Measurements from ENCODE around the gene PIGU.

Gene PIGU

DNA sequence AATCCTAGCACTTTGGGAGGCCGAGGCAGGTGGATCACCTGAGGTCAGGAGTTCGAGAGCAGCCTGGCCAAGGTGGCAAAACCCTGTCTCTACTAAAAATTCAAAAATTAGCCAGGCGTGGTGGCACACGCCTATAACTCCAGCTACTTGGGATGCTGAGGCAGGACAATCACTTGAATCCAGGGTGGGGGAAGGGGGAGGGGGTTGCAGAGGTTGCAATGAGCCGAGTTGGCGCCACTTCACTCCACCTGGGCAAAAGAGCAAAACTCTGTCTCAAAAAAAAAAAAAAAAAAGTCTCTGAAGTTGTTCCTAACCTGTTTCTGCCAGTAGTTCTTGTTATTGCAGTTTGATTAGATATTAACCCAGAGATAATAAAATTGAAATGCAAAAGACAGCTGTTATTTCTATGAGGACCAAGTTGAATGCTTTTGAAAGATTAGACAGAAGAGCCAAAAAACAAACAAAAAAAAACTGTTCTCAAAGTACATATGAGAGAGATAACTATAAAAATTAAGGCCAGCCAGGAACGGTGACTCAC is 22.6 kb downstream of the PIGU start:
- H3K4me3 ChIP-seq (ENCODE audit: low read length) = no peak overlapping the region
- no peak for TF ChIP-seq ZNF274 (IDR thresholded peaks at IDR 0.05; ENCODE audit: low read depth, low read length)

DNA sequence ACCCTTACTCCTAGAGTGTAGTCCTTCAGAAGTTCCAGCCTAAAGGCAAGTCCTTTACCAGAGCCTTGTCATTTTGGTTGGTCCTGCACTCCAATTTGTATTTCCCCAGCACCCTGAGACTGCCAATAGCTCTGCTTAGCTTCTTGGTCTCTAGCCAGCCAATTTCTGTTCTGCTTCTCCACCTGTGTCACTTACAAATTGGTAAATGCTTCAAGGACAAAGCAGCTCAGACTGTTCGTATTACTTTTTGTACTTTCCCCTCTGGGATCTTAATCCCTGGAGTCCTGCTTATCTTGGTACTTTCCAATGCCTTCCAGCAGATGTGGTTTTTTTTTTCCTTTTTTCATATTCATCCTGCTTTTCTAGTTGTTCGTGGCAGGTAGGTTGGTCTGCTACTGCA is 25.7 kb downstream of the PIGU start:
- H3K4me3 ChIP-seq (ENCODE audit: low read length) = no peak overlapping the region
- TF ChIP-seq ZNF274 (IDR thresholded peaks at IDR 0.05; ENCODE audit: low read depth, low read length) = no peak

DNA sequence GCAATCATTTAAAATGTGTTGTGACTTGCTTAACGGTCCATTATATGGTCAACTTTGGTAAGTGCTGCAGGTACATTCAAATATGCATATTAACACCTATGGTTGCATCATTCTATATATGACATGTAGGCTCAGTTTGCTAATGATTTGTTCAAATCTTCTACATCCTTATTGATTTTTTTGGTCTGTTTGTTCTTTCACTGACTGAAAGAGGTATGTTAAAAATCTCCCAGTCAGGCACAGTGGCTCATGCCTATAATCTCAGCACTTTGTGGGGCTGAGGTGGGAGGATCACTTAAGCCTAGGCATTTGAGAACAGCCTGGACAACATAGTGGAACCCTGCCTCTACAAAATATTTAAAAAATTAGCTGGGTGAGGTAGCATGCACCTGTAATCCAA is 29.2 kb downstream of the PIGU start:
- TF ChIP-seq ZNF274 (IDR thresholded peaks at IDR 0.05; ENCODE audit: low read depth, low read length) = no peak

DNA sequence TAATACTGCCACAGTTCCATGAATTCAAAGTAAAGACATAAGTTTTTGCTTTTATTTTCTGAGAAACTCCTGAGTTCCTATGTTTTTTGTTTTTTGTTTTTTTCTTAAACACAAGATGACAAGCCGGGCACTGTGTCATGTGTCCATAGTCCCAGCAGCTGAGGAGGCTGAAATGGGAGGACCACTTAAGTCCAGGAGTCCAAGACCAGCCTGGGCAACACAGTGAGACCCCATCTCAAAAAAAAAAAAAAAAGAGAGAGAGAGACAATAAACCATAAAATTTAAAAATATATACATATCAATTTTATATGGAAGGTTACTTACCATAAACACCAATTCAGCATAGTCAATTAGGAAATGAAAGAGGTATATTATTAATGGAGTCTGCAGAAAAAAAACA is 31.9 kb downstream of the PIGU start:
- no peak overlapping the region for H3K4me3 ChIP-seq (ENCODE audit: low read length)
- no peak for TF ChIP-seq ZNF274 (IDR thresholded peaks at IDR 0.05; ENCODE audit: low read depth, low read length)

More for the DNA sequence above, 29.2 kb downstream of the PIGU start:
- H3K4me3 ChIP-seq (ENCODE audit: low read length) = no peak overlapping the region

DNA sequence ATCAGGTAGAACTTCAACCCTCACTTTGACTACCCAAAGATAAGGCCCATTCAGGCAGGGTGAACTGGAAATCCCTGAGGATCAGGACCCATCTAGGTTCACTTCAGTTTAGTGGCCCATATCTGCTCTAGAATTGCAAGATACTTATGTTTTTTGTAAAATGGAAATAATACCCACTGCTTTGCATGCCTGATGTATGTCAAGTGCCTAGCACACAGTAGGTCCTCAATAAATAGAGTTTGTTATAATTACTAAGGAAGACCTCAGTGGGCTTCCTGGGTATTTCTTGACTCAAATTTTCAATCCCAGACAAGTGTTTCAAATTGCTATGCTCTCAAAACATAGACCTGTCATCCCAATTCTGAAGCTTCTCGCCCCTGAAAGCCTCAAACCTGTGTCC is 32.5 kb downstream of the PIGU start:
- TF ChIP-seq ZNF274 (IDR thresholded peaks at IDR 0.05; ENCODE audit: low read depth, low read length) = no peak
- H3K4me3 ChIP-seq (ENCODE audit: low read length) = no peak overlapping the region

DNA sequence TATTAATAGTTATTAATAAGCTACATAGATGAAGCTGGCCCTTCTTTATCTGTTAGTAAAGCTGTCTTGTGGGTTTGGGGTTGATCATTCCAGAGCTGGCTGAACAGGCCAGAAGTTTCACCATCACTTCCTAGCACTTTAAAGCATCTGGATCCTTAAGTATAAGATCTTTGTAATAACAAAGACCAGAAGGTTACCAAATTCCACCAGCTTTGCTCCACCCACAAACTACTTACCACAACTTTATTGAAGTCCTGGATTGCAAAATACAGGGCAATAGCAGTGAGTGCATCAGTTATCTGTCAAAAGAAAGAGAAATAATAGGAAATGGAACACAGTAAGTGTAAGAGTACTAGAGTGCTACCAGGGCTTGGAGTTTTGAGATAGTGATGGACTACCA is 33.0 kb downstream of the PIGU start:
- no peak for TF ChIP-seq ZNF274 (IDR thresholded peaks at IDR 0.05; ENCODE audit: low read depth, low read length)
- H3K4me3 ChIP-seq (ENCODE audit: low read length) = no peak overlapping the region

DNA sequence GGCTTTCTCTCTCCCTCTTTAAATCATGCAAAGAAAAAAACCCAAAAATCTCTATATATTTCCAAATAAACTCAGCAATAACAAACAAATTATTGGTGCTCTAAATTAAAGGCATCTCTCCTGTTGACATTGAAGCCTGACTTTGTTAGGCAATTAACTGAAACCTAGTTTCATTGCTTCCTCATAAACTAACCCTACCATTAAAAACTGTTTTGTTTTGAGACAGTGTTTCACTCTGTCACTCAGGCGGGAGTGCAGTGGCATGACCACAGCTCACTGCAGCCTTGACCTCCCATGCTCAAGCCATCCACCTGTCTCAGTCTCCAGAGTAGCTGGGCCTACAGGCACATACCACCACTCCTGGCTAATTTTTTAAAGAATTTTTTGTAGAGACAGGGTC is 34.9 kb downstream of the PIGU start:
- no peak for TF ChIP-seq ZNF274 (IDR thresholded peaks at IDR 0.05; ENCODE audit: low read depth, low read length)
- H3K4me3 ChIP-seq (ENCODE audit: low read length) = no peak overlapping the region

DNA sequence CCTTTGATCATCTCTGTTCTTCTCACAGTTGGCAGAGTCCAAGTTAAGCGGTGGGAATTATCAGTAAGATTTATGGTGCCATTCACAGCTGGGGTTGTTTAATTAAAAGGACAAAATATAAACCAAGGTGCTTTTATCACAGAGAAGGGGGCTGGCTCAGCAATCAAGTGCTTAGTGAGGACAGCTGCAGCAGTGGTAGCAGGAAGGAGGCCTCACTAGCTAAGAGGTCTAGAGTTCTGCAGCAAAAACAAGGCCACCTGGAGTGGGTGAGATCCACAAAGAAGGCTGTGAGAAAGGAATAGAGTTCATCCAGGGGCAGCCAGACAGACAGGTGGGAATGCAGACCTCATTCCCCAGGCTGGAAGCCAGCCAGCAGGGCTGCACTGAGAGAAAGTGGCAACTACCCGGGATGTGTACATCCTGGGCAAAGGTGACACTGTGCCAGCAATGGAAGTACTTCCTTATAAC is 37.1 kb downstream of the PIGU start:
- H3K4me3 ChIP-seq (ENCODE audit: low read length) = no peak overlapping the region
- TF ChIP-seq ZNF274 (IDR thresholded peaks at IDR 0.05; ENCODE audit: low read depth, low read length) = no peak

DNA sequence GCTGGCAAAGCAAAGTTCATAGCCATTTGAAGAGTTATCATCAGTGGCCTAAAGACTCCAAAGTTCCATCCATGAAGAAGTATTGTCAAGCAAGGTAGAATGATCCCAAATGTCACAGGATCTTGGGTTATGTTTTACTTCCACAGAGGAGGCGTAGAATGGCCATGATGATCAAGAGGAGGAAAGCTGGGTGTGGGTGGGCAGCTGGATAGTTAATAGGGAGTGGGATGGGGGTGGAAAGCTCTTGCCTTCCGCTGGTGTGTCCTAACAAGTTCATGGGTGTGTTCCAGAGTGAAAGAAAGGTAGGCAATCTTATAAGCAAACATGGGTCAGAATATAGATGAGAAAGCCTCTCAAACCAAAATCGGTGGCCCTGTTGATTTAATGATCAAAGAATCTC is 38.4 kb downstream of the PIGU start:
- no peak for TF ChIP-seq ZNF274 (IDR thresholded peaks at IDR 0.05; ENCODE audit: low read depth, low read length)
- H3K4me3 ChIP-seq (ENCODE audit: low read length) = no peak overlapping the region

DNA sequence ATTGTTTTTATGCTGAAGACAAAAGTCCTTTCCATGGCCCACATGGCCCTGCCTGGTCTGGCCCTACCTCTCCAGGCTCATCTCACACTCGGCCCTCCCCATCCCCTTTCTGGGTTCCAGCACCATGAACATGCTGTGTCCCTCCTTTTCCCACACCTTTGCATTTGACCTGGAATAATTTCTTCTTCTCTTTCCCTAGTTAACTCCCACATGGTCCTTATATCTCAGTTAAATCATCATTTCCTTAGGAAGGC is 38.9 kb downstream of the PIGU start:
- no peak overlapping the region for H3K4me3 ChIP-seq (ENCODE audit: low read length)
- no peak for TF ChIP-seq ZNF274 (IDR thresholded peaks at IDR 0.05; ENCODE audit: low read depth, low read length)

DNA sequence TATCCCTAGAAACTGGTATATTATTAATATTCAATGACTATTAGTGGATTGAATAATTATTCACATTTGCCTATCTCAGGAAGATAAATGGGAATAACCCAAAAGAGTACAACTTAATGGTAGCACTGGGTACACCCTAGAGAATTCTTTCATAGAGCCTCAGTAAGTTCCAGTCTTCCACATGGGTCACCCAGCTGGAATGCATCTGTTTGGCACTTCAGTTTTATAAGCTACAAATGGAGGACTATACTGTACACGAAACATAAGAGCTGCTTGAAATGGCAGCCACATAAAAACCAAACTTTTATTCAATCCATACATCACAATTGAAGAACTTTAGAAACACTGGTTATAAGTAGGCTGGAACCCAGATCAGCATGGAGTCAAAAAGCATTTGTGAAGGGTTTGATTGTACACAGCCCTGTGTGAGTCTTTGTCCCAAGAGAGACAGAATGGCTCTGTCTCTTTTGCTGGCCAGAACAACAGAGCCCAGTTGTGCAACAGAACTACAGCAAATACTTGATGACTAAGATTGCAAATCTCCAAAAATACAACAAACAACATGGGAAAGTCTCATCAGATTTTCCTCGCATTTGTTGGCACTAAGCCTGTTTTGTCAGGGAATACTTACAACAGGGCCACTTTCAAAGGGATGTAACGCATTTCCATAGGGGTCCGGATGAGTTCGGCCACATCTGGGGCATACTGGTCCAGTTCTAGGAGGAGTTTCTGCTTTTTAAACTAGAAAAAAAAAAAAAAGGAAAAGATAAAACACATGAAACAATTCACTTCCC is 39.5 kb downstream of the PIGU start:
- TF ChIP-seq ZNF274 (IDR thresholded peaks at IDR 0.05; ENCODE audit: low read depth, low read length) = no peak
- H3K4me3 ChIP-seq (ENCODE audit: low read length) = no peak overlapping the region

DNA sequence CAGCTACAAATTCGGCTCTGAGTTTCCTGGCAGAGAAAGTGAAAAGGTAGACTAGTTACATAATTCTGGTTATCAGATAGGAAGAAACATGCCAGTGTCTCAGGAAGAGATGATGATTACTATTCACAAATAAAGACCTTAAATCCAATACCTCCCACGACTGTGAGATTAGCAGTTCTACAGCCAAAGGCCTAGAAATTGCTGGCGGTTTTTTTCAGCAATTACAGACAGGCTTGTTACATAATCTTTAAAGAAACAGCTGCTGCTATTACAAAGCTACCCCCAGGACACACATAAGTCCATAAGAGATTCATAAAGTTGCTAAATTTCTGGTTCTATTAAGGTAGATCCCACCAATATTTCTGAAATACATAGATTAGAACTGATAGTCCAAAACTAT is 40.2 kb downstream of the PIGU start:
- H3K4me3 ChIP-seq (ENCODE audit: low read length) = no peak overlapping the region
- TF ChIP-seq ZNF274 (IDR thresholded peaks at IDR 0.05; ENCODE audit: low read depth, low read length) = no peak

DNA sequence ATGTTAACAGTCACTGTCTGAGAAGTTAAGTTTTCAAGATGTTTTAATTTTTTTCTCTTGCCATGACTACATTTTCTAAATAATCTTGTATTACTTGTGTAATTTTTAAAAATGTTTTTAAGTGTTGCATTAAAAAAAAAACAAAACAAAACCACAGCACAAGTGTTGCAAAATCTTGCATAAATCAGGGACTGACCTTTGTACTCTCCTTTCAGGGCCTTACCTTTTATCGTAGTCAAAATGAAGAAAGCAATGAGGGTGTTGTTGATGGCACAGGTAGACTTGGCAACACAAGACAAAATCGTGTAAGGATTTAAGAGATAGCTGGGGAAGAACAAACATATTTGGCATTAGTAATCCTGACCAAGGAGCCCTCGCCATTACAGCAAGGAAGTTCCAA is 42.5 kb downstream of the PIGU start:
- no peak overlapping the region for H3K4me3 ChIP-seq (ENCODE audit: low read length)
- no peak for TF ChIP-seq ZNF274 (IDR thresholded peaks at IDR 0.05; ENCODE audit: low read depth, low read length)

DNA sequence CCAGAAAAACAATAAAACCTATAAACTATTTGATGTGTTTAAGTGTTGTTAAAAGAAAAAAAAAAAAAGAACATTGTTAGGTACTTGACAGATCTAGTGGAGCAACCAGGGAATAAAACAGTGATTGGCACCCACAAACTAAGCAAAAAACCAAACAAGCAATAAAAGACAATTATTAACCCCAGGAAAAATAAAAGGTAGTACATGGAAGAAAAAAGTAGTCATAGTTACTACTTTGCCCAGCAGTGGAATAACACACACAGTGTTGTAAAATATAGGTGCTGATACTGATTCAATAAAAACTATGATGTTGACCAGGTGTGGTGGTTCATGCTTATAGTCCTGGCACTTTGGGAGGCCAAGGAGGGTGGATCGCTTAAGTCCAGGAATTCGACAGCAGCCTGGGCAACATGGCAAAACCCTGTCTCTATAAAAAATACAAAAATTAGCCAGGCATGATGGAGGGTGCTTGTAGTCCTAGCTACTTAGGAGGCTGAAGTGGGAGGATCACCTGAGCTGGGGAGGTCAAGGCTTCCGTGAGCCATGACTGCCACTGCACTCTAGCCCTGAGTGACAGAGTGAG is 43.9 kb downstream of the PIGU start:
- no peak for TF ChIP-seq ZNF274 (IDR thresholded peaks at IDR 0.05; ENCODE audit: low read depth, low read length)
- H3K4me3 ChIP-seq (ENCODE audit: low read length) = no peak overlapping the region

DNA sequence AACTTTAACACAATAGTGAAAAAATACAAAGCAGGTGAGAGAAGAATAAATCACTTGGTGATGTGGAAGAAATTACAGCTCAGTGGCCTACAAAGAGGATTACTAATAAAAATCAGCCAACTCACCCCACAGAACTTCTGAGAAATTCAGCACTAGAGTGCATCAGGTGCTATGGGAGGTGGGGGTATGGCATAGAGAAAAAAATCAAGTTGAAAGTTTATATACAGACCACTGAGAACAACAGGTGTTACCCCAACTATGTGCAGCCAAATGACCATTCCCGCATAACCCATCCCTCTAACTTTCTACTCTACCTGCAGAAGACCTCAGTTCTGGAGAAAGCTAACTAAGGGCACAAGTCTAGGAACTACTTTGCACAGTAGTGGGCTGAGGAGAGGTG is 47.0 kb downstream of the PIGU start:
- TF ChIP-seq ZNF274 (IDR thresholded peaks at IDR 0.05; ENCODE audit: low read depth, low read length) = no peak
- no peak overlapping the region for H3K4me3 ChIP-seq (ENCODE audit: low read length)

Measured in GM08714 (cell line).